Esophagus squamous epithelium (tissue), 4 donors: Measurements from ENCODE around the gene GRID2.

Experiments
- POLR2A ChIP-seq, 4 donors: fragments of 450-650 bp; IDR thresholded peaks; one replicate each; pipeline ENCODE4 v1.6.1; 2017; ENCODE audit warnings: antibody characterized with exemption in 4 of 4, mild to moderate bottlenecking in 4 of 4, moderate library complexity in 3 of 4
- TF ChIP-seq, protein P1 (sequence below), 6 experiments: fragments of 450-650 bp in 4 of 6; fragments of 200-600 bp in 2 of 6; sonication (generic) in 2 of 6; IDR thresholded peaks; one replicate each; pipeline ENCODE4 v1.5.1; 2016 to 2019; ENCODE audit warnings: antibody characterized with exemption in 6 of 6, mild to moderate bottlenecking in 4 of 6, moderate library complexity in 4 of 6

DNA sequence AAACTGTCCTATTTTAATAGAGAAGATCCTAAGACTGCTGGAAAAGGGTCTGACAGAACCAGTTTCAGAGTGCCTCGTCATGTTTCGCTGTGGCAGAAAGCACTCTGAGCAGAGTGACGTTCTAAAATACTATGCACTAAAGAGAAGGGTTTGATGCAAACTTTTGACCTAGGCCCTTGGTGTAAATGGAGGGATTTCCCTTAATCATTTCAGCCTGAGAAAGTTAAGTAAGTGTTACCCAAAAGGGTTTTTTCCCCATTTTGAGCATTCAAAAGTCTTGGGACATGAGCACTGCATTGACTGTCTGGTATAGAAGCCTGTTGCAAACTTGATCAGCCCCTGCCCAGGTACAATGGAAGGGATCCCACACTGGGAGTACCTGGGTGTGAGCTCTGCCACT, 1367.3 kb downstream of the GRID2 start:
- TF ChIP-seq, protein P1, sequence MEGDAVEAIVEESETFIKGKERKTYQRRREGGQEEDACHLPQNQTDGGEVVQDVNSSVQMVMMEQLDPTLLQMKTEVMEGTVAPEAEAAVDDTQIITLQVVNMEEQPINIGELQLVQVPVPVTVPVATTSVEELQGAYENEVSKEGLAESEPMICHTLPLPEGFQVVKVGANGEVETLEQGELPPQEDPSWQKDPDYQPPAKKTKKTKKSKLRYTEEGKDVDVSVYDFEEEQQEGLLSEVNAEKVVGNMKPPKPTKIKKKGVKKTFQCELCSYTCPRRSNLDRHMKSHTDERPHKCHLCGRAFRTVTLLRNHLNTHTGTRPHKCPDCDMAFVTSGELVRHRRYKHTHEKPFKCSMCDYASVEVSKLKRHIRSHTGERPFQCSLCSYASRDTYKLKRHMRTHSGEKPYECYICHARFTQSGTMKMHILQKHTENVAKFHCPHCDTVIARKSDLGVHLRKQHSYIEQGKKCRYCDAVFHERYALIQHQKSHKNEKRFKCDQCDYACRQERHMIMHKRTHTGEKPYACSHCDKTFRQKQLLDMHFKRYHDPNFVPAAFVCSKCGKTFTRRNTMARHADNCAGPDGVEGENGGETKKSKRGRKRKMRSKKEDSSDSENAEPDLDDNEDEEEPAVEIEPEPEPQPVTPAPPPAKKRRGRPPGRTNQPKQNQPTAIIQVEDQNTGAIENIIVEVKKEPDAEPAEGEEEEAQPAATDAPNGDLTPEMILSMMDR (IDR thresholded peaks at IDR 0.05), result no peak
- TF ChIP-seq POLR2A (IDR thresholded peaks at IDR 0.05), result no peak
